ENCODE results near the gene BNC1.
"Not testable (repeated sequence)": the region's sequence is repeated elsewhere in the genome, so short reads cannot be mapped to it uniquely, and the experiment has no call there.

BNC1 gene

GRCh38 chr15:83295417-83295816 lies 11.0 kb upstream of the BNC1 start:
- DNase-seq, result no peak

GRCh38 chr15:83293201-83293600 lies 8.7 kb upstream of the BNC1 start:
- no peak for DNase-seq

- DNase-seq, result no peak
Observed at GRCh38 chr15:83292317-83292716, 7.9 kb upstream of the BNC1 start.

GRCh38 chr15:83290236-83290635 lies 5.8 kb upstream of the BNC1 start:
- no peak for DNase-seq

GRCh38 chr15:83289160-83289559 lies 4.7 kb upstream of the BNC1 start:
- DNase-seq, result no peak

GRCh38 chr15:83288381-83288801 lies 3.9 kb upstream of the BNC1 start:
- DNase-seq, result no peak

- no peak for DNase-seq
Observed at GRCh38 chr15:83287541-83288027, 3.1 kb upstream of the BNC1 start.

- no peak for DNase-seq
Observed at GRCh38 chr15:83285979-83286553, 1.6 kb upstream of the BNC1 start.

GRCh38 chr15:83285284-83285978 lies 967 bp upstream of the BNC1 start:
- no peak for DNase-seq

GRCh38 chr15:83283813-83284558 lies 478 bp downstream of the BNC1 start:
- DNase-seq, result no peak

- no peak for DNase-seq
Observed at GRCh38 chr15:83283138-83283812, 1.2 kb downstream of the BNC1 start.

- DNase-seq, result no peak
Observed at GRCh38 chr15:83282776-83283137, 1.7 kb downstream of the BNC1 start.

GRCh38 chr15:83282141-83282540 lies 2.3 kb downstream of the BNC1 start:
- no peak for DNase-seq

- DNase-seq, result no peak
Observed at GRCh38 chr15:83278191-83278590, 6.3 kb downstream of the BNC1 start.

GRCh38 chr15:83276661-83277060 lies 7.8 kb downstream of the BNC1 start:
- no peak for DNase-seq

- no peak for DNase-seq
Observed at GRCh38 chr15:83275412-83275811, 9.1 kb downstream of the BNC1 start.

GRCh38 chr15:83270176-83270575 lies 14.3 kb downstream of the BNC1 start:
- no peak for DNase-seq

- DNase-seq, result no peak
Observed at GRCh38 chr15:83268147-83268546, 16.3 kb downstream of the BNC1 start.

- no peak for DNase-seq
Observed at GRCh38 chr15:83262594-83263315, 21.7 kb downstream of the BNC1 start.

GRCh38 chr15:83262181-83262580 lies 22.3 kb downstream of the BNC1 start:
- DNase-seq, result not testable (repeated sequence)

GRCh38 chr15:83250781-83251180 lies 33.7 kb downstream of the BNC1 start:
- no peak for DNase-seq

- DNase-seq, result no peak
Observed at GRCh38 chr15:83249030-83249343, 35.5 kb downstream of the BNC1 start.
